ENCODE measurements around the gene ERVFRD-1.

ERVFRD-1 gene

DNA sequence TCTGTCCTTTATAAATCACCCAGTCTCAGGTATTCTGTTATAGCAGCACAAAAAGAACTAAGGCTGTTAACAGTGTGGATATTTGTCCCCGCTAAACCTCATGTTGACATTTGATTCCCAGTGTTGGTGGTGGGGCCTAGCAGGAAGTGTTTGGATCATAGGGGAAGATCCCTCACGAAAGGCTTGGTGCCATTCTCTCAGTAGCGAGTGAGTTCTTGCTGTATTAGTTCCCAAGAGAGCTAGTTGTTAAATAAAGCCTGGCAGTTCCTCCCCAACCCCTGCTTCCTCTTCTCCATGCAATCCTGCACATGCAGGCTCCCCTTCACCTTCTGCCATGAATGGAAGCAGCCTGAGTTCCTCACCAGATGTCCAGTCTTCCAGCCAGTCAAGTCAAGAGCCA, 29.8 kb upstream of the ERVFRD-1 start:
- no peak for DNase-seq (ENCODE audit: low spot score)
- in situ Hi-C loops (cut with MboI; ENCODE audit: low sequenced_read_pairs, unreplicated experiment): loop anchor here (5.0 to 10.0 kb wide), 2 partner anchors 356 to 434 kb away; no protein-coding TSS in a partner anchor
- TF ChIP-seq, protein P1, sequence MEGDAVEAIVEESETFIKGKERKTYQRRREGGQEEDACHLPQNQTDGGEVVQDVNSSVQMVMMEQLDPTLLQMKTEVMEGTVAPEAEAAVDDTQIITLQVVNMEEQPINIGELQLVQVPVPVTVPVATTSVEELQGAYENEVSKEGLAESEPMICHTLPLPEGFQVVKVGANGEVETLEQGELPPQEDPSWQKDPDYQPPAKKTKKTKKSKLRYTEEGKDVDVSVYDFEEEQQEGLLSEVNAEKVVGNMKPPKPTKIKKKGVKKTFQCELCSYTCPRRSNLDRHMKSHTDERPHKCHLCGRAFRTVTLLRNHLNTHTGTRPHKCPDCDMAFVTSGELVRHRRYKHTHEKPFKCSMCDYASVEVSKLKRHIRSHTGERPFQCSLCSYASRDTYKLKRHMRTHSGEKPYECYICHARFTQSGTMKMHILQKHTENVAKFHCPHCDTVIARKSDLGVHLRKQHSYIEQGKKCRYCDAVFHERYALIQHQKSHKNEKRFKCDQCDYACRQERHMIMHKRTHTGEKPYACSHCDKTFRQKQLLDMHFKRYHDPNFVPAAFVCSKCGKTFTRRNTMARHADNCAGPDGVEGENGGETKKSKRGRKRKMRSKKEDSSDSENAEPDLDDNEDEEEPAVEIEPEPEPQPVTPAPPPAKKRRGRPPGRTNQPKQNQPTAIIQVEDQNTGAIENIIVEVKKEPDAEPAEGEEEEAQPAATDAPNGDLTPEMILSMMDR (IDR thresholded peaks at IDR 0.05; ENCODE audit: borderline replicate concordance, control extremely low read depth, extremely low read depth, insufficient read depth, missing control alignments): no peak

DNA sequence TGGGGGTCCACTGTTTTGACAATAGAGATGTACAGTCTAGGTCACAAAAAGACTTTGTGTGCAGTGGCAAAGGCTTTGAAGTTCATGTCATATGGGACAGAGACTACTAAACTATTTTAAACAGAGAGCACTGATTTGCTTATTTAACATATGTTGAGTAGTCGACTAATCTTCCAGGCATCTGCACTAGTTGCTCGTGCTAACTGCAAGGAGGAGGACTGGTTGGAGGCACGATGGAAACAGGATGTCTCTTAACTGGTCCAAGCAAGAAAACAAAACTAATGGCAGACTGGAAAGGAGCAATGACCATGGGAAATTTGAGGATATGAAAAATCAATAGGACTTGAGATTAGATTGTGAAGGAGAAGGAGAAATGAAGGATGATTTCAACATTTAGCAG, 28.5 kb upstream of the ERVFRD-1 start:
- no peak for DNase-seq (ENCODE audit: low spot score)
- in situ Hi-C loops (cut with MboI; ENCODE audit: low sequenced_read_pairs, unreplicated experiment): loop anchor here (5.0 to 10.0 kb wide), 2 partner anchors 357 to 435 kb away; no protein-coding TSS in a partner anchor
- TF ChIP-seq, protein P1 (IDR thresholded peaks at IDR 0.05; ENCODE audit: borderline replicate concordance, control extremely low read depth, extremely low read depth, insufficient read depth, missing control alignments): no peak

DNA sequence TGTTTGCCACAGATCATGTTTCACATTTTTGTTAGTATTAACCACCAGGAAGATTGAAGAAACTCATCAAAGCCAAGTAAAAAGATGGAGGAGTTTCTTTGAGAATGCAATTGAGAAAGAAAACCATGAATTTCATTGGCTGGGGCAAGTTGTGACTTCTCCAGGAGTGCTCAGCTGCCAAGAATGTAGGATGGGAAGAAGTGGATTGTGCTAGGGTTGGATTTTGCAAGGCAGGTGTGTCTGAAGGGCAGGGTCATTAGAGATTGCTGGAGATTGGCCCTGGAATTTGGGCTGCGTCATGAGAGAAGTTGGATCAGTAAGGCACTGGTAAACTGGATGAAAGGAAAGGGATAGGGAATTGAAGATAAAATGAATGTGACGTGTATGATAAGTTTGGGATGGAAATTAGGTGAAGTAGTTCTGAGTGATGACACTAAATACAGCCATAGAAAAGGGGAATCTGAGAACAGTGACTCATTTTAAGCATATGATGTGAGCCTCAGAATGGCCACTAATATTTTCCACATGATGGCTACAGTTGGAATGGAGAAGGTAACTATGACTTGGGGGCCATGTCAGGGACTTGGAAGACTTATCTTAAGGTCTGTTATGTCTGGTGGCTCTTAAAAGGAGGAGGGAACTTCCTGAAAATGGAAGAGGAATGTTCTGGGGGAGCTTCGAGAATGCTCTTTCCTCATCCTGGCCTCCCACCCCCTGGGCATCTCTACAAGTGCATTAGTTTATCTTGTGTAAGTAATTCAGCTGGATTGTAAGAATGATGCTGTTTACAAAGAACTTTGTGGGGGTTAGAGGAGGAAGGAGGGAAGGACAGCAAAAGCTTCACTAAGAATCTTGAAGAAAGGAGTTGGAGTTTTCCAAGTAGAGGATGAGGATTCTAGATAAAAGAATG, 27.8 kb upstream of the ERVFRD-1 start:
- in situ Hi-C loops (cut with MboI; ENCODE audit: low sequenced_read_pairs, unreplicated experiment): no loop called here
- TF ChIP-seq, protein P1 (IDR thresholded peaks at IDR 0.05; ENCODE audit: borderline replicate concordance, control extremely low read depth, extremely low read depth, insufficient read depth, missing control alignments): no peak
- no peak for DNase-seq (ENCODE audit: low spot score)

DNA sequence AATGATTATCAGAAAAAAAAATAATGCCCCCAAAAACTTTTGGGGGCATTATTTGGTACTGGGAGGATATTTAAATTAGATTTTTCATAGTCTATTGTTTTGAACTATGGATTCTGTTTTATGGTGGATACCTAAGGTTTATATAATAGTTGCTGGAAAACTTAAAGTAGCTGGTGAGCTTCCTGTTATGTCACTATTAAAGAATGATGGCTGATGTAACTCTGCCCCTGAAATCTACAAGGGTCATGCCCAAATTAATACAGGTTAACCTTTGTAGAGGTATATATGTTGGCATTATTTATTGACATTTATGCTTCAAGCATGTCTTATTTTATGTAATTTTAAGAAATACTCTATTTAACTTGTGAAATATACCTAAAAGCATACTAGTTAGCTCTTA, 25.3 kb upstream of the ERVFRD-1 start:
- no peak for DNase-seq (ENCODE audit: low spot score)
- in situ Hi-C loops (cut with MboI; ENCODE audit: low sequenced_read_pairs, unreplicated experiment): no loop called here
- TF ChIP-seq, protein P1 (IDR thresholded peaks at IDR 0.05; ENCODE audit: borderline replicate concordance, control extremely low read depth, extremely low read depth, insufficient read depth, missing control alignments): no peak

DNA sequence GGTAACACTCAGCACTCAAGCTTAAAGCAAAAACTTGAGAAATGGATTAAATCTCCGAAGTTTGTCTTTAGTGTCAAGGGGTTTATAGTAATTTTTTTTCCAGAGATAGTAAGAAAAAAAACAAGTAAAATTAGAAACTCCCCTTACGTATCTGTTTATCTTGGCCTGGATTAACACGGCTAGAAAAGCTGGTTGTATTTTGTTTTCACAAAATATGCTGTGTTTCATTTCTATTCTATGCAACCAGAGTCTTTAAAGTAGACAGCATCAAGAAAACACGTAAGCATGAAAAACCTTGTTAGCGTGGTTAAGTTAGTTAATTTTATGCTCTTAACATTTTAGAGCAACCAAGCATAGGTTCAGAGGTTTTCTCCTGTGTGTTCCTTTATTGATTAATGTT, 21.8 kb upstream of the ERVFRD-1 start:
- TF ChIP-seq, protein P1 (IDR thresholded peaks at IDR 0.05; ENCODE audit: borderline replicate concordance, control extremely low read depth, extremely low read depth, insufficient read depth, missing control alignments): no peak
- in situ Hi-C loops (cut with MboI; ENCODE audit: low sequenced_read_pairs, unreplicated experiment): no loop called here
- DNase-seq (ENCODE audit: low spot score): no peak

DNA sequence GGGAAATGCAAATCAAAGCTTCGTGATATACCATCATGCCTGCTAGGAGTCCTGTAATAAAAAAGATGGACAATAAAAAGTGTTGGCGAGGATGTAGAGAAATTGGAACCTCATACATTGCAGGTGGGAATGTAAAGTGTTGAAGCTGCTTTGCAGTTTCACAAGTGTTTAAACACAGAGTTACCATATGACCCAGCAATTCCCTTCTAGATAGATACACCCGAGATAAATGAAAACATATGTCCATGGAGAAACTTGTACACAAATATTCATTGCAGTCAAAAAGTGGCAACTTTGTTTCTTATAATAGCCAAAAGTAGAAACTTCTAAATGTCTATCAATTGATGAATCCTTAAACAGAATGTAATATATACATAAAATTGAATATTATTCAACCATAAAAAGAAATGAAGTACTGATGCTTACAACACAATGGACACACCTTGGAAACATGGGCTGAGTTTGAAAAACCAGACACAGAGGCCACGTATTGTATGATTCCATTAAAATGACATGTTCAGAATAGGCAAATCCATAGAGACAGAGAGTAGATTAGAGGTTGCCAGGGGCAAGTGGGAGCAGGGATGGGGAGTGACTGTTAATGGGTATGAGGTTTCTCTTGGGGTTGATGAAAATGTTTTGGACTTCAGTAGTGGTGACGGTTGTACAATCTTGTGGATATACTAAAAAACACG, 20.8 kb upstream of the ERVFRD-1 start:
- in situ Hi-C loops (cut with MboI; ENCODE audit: low sequenced_read_pairs, unreplicated experiment): no loop called here
- no peak for DNase-seq (ENCODE audit: low spot score)
- TF ChIP-seq, protein P1 (IDR thresholded peaks at IDR 0.05; ENCODE audit: borderline replicate concordance, control extremely low read depth, extremely low read depth, insufficient read depth, missing control alignments): no peak

Data from GM13976 (cell line).